GM10266 (cell line): ENCODE data around the gene GABARAP.

Experiments
- DNase-seq: peaks from one replicate; pipeline ENCODE4 v3.0.0; 2012; ENCODE audit errors: extremely low spot score
- TF ChIP-seq, protein P1 (sequence below): IDR thresholded peaks from 2 replicates; pipeline ENCODE4 v1.5.1; 2012; ENCODE audit warnings: mild to moderate bottlenecking, low read depth; ENCODE audit not compliant: control insufficient read depth, insufficient read depth; ENCODE audit errors: missing control alignments

GABARAP gene

DNA sequence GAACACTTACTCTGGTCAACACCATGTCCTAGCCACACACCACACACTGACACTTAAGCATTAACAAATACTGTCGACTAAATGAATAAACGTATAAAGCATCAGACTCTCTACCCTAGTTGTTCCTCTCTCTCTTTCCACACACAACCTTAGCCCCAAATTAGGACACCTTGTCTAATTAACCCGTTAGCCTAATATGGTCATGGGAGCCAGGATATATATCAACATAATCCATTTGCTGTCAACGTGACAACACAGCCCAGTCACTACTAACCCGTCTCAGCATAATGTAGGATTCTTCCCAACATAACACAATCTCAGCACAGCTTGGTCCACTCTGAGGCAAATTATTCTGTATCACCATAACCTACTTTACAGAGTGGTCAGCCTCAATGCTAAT is 10.1 kb downstream of the GABARAP start:
- TF ChIP-seq, protein P1, sequence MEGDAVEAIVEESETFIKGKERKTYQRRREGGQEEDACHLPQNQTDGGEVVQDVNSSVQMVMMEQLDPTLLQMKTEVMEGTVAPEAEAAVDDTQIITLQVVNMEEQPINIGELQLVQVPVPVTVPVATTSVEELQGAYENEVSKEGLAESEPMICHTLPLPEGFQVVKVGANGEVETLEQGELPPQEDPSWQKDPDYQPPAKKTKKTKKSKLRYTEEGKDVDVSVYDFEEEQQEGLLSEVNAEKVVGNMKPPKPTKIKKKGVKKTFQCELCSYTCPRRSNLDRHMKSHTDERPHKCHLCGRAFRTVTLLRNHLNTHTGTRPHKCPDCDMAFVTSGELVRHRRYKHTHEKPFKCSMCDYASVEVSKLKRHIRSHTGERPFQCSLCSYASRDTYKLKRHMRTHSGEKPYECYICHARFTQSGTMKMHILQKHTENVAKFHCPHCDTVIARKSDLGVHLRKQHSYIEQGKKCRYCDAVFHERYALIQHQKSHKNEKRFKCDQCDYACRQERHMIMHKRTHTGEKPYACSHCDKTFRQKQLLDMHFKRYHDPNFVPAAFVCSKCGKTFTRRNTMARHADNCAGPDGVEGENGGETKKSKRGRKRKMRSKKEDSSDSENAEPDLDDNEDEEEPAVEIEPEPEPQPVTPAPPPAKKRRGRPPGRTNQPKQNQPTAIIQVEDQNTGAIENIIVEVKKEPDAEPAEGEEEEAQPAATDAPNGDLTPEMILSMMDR = no peak
- no peak for DNase-seq

DNA sequence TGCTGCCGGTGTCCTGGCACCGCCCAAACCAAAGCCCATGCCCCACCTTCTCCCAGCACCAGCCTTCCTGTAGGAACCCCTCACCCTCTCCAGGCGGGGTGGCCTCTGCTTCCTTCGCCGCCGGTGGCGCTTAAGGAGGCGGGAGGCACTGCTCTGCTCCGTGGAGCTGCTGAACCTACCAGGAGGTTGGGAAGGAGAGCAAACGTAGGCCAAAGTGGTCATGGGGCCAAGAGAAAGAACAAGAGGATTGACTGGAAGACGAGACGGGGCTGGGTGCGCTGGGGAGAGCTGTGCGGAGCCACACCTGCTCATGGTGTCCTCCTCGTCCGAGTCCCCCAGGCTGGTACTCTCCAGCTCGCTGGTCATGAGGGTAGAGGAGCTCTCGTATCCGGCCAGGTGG is 12.7 kb downstream of the GABARAP start:
- TF ChIP-seq, protein P1 = no peak
- DNase-seq = no peak

DNA sequence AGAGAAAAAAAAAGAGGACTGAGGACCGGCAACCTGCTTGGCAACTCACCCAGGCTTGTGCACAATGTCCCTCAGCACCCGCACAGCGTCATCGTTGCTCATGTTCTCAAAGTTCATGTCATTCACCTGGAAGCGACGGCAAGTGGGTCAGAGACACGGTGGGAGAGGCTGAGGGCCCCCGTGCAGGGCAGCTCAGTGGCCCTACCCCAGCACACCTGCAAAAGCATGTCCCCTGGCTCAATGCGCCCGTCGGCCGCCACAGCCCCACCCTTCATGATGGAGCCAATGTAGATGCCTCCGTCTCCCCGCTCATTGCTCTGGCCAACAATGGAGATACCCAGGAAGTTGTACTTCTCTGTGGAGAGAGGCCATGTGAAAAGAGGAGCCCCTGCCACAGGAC is 13.3 kb downstream of the GABARAP start:
- TF ChIP-seq, protein P1 = no peak
- no peak for DNase-seq

DNA sequence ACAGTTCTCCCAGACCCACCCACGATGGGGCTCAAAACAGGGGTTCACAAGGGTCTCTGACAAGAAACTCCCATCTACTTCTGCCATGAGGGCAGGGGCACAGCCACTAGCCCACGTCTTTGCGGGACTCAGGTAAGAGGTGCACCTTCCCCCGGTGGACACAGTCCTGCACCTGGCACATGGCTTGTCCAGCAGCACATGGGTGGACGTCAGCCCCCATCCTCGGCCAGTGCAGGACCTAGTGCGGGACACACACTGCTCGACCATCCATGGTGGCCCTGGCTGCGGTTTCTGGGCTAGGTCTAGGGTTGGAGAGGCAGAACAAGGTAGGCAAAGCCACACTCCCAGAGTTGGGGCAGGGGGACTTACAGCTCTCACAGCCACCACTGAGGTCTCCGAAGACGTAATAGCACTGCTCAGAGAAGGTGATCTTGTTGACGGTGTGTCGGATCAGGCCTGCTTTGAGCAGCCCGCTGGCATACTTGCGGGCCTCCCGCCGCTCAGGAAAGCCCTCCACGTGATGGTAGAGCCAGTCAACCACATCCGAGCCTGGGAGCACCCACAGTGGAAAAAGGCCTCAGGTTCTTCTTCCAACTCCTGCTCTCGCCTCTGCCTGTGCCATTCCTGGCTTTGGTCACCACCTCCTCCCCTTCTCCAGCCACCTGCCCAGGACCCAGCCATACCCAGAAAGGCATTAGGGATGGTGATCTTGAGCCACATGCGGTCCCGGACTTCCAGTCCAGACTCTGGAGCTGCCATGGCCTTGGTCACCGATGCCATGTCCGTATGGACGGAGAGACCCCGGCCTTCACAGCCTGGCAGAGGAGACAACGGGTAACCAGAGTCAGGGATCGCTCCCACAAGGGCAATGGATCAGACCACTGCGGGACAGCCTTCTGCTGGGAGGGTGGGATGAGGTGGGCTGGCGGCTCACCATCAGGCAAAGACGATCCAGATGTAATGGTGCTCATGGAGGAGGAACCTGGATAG is 15.2 kb downstream of the GABARAP start:
- no peak for DNase-seq
- TF ChIP-seq, protein P1 = no peak

DNA sequence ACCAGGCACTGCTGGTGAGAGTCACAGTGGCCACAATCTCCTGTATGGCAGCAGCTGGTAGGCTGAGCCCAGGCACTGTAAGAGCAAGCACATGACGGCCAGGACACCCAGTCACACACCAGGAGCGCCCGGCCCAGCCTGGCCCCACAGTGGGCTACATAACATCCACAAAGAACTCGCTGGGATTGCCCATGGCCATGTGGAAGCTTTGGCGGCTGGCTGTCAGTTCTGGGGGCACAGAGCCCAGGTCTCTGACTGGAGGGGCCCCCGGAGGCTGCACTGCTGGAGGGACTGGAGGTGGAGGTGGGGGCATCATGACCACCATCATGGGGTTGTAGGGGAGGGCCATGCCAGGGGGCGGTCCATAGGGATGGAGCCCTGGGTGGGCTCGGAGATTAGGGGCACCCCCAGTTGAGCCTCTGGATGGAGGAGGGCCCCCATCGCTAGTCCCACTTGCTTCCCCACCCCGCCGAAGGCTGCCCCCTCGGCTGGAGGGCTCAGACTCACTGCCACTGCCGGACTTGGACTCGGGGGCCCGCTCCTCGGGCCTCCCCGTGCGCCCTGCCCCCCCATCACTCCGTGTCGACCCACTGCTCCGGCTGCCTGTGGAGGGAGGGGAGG is 16.4 kb downstream of the GABARAP start:
- TF ChIP-seq, protein P1 = no peak
- DNase-seq = no peak

DNA sequence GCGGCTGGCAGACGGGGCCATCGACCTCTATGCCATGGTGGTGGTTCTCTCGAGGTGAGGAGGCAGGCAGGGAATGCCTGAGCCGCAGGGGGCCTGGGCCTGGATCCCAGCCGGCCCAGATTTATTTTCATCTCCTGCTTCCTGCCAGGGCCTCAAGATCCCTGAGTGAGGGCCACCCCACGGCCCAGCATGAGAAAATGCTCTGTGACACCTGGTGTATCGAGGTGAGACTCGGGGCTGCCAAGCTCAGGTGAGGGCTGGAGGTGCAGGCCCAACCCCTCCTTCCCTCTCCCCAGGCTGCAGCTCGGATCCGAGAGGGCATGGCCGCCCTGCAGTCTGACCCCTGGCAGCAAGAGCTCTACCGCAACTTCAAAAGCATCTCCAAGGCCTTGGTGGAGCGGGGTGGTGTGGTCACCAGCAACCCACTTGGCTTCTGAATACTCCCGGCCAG is 17.6 kb downstream of the GABARAP start:
- DNase-seq = no peak
- TF ChIP-seq, protein P1 = no peak

DNA sequence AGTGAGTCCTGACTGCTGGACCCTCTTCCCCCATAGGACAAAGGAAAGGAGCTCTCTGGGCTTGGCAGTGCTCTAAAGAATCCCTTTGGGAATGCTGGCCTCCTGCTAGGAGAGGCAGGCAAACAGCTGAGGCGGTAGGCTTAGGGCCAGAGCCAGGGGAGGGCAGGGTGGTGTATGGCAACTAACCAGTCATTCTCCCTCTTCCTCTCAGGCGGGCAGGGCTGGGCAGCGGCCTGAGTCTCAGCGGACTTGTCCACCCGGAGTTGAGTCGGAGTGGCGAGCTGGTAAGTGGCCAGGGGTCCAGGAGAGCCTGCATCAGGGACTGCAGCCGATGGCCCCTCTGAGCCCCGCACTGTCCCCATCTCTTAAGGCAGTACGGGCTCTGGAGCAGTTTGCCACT is 18.1 kb downstream of the GABARAP start:
- TF ChIP-seq, protein P1 = no peak
- no peak for DNase-seq
